Bone marrow (tissue), 2 donors: ENCODE data around the gene DPP3.

Experiments
- DNase-seq, 2 donors: peaks; one replicate each; lab custom pipeline; 2025; lab: John Stamatoyannopoulos, UW

Gene DPP3

DNA sequence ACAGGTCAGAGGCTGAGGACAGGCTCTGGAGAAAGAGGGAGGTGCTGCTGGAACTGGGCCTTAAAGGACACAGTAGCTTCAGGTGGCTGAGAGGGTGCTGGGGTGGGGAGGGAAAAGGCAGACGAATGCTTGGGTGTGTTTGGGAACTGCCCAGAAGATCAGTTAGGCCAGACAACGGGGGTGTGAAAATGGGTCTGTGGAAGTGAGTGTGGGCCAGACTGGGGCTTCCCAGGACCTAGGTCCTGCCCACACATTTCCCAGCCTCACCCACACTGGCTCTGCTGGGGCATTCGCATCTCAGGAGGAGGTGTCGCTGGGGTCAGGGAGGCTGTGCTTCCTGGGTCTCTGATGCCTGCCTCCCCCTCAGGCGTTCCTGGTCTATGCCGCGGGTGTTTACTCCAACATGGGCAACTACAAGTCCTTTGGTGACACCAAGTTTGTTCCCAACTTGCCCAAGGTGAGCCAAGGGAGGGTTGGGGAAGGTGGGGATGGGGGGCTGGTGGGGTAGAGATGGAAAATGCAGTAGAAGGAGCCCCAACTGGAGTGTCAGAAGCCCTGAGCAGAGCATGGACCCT lies 4.7 kb downstream of the DPP3 start:
- DNase-seq = no peak

DNA sequence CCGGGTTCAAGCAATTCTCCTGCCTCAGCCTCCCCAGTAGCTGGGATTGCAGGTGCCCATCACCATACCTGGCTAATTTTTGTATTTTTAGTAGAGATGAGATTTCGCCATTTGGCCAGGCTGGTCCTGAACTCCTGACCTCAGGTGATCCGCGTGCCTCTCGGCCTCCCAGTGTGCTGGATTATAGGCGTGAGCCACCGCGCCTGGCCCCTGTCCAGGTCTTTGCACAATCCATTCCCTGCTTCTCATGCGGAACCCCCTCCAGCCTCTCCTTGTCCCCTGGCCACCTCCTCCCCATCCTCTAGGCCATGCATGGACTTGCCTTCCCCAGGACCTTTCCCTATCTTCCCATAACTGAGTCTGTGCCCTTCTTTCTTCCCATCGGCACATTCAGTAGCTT lies 8.7 kb downstream of the DPP3 start:
- no peak for DNase-seq

DNA sequence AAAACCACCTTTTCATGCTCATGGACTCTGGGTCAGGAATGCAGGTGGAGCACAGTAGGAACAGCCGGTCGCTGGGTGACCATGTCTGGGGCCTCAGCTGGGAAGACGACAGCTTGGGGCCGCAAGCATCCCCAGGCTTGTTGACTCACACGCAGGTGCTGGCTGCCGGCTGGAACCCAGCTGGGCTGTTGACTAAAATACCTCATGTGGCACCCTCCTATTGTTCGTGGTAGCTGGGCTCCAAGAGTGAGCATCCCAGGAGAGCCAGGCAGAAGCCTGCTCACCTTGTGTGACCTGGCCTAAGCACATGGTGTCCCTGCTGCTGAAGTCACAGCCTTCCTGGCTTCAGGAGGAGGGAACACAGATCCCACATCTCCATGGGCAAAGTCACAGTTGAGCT lies 9.4 kb downstream of the DPP3 start:
- no peak for DNase-seq

DNA sequence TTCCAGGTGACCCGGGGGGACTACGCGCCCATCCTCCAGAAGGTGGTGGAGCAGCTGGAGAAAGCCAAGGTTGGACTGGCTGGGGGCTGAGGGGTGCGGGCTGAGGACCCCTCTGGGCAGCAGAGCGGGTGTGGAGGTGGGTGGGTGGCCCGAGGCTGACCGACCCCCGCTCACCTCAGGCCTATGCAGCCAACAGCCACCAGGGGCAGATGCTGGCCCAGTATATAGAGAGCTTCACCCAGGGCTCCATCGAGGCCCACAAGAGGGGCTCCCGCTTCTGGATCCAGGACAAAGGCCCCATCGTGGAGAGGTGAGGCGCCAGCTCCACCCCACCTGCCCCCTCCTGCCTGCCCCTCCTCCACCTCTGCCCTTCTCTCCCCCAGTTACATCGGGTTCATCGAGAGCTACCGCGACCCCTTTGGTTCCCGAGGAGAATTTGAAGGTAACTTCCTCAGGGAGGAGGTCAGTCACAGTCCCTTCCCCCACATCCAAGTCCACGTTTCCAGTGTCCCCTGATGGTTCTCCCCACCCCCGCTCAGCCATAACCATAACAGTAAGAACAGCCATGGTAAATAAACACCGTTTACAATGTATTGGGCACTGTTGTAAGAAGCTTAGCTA lies 11.2 kb downstream of the DPP3 start:
- DNase-seq = no peak

DNA sequence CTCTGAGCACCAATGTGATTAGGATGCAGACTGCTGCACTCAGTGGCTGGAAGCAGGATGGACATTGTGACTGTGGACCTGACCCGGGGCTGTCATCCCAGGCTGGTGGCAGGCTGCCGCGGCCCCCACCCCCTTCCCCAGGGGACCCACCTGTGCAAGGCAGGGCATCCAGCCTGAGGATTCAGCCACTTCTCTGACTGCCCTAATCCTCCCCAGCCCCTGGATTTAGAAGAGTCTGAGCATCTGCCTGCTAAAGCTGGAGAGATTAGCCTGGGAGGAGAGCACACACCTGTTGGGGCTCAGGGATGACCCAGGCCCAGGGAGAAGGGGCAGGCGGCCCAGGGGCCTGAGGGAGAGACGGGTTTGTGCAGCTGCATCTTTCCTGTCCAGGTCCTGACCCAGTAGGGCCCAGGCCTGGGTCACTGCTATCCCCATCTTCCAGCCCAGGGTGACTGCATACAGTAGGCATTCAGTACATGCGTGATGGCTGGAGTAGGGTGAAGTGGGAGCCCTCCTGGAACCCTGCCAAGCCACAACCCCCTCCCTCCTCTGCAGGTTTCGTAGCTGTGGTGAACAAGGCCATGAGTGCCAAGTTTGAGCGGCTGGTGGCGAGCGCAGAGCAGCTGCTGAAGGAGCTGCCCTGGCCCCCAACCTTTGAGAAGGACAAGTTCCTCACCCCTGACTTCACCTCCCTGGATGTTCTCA lies 12.1 kb downstream of the DPP3 start:
- DNase-seq = no peak

DNA sequence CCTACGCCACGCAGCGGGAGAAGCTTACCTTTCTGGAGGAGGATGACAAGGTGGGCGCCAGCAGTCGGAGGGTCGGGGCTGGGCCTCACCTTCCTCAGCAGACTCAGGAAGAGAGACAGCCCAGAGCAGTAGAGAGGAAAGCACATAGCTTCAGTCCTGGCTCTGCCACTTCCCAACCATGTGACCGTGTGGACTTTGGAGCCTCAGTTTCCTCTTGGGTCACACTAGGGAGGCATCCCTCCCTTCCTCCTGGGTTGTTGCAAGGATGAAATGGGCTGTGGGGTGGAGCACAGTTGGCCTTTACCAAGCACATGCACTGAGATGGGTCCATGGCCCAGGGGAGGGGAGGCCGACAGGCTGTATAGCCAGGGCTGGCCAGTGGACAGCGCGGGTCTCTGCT lies 12.9 kb downstream of the DPP3 start:
- DNase-seq = no peak

DNA sequence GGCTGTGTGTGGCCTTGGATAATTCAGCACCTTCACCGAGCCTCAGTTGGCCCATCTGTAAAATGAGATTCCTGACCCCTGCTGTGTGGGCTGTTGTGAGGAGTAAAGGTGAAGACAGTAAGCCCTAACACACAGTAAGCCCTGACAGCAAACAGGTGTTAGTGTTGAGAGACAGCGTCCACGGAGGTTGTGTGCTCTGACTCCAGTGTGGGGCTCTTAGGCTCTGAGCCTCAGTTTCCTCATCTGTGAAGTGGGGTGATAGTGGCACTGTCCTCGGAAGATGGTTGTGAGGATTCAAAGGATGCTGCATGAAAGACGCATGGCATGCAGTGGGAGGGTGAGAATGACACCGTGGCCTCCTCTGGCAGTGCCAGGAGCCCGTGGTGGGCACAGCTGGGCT lies 14.2 kb downstream of the DPP3 start:
- DNase-seq = no peak

DNA sequence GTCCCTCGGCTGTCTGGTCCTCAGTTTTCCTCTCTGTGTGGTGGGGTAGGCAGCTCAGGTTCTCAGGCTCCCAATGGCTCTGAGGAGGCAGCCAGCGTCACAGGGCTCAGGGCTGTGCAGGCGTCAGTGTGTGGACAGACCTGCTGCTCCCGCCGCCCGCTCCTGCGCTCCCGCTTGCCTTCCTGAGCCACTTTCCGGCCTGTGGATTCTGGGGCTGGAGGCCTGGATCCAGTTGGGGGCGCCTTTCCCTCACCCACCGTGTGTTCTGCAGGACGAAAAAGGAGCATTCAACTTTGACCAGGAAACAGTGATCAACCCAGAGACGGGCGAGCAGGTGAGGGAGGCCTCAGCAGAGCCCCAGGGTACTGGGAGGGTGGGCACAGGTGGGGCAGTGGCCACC lies 14.7 kb downstream of the DPP3 start:
- no peak for DNase-seq

DNA sequence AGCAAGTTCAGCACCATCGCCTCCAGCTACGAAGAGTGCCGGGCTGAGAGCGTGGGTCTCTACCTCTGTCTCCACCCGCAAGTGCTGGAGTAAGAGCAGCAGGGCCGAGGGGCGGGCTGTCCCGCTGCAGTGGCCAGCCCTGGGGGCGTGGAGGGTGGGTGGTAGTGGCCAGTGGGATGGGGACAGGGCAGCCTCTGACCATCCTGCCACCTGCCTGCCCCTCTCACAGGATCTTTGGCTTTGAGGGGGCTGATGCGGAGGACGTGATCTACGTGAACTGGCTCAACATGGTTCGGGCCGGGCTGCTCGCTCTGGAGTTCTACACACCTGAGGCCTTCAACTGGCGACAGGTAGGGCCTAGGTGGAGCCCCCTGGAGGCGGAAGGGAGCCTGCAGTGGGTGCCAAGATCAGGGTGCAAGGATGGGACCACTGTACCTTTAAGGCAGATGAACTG lies 15.2 kb downstream of the DPP3 start:
- no peak for DNase-seq

DNA sequence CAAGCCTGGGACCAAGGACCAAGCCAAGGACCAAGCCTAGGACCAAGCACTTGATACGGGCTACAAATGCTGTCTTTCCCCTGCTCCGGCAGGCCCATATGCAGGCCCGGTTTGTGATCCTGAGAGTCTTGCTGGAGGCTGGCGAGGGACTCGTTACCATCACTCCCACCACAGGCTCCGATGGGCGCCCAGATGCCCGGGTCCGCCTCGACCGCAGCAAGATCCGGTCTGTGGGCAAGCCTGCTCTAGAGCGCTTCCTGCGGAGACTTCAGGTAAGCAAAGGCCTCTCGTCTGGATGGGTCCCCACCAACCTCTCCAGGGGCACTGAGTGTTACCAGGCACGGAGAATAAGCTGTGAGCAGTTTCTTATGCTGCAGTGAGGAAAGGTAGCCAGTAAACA lies 17.0 kb downstream of the DPP3 start:
- no peak for DNase-seq

DNA sequence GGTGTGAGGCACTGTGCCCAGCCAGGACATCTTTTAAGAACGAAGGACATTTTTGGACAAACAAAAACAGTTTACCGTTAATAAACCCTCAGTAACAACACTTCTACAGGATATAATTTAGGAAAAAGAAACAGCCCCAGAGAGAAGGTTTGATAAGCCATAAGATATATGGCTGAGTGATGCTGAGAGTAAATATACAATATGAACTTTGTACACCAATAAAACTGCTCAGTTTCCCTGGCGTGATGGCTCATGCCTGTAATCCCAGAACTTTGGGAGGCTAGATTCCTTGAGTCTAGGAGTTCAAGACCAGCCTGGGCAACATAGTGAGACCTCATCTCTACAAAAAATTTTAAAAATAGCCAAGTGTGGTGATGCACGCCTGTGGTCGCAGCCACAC lies 18.3 kb downstream of the DPP3 start:
- no peak for DNase-seq

DNA sequence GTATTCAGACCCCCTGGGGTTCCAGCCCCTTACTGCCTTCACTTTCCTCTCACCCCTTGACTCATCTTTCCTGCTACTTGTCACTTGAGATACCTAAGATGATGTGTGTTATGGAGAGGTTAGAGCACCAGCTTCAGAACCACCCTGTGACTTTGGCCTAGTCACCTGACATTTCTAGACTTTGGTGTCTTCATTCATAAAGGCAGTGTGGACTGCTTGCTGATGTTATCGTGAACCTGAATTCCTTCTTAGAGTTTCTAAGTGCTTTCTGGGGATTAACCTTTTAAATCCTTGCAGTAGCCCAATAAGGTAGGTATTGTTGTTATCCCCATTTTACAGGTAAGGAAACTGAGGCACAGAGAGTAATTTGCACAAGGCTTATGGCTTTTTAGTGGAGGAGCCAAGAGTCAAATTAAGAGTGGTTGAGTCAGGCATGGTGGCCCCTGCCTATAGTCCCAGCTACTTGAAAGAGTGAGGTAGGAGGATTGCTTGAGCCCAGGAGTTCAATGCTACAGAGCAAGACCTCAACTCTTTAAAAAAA lies 25.1 kb downstream of the DPP3 start:
- no peak for DNase-seq

DNA sequence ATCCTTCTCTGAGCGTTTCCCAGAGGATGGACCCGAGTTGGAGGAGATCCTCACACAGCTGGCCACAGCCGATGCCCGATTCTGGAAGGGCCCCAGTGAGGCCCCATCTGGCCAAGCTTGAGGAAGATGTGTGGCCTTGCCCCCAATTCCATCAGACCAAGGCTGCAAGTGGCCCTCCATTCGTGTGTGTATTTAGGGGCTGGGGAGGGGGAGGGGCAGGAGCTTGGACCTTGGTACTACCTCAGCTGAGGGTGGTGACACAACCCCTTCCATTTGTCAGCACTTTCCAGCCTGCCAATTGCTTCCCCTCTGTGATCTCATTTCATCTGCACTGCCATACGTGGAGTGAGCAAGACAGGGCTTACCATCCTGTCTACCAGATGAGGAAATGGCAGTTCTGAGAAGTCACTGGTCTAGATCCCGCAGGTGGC lies 28.9 kb downstream of the DPP3 start:
- DNase-seq = peak in 1 of 2 donors; percentile 20

DNA sequence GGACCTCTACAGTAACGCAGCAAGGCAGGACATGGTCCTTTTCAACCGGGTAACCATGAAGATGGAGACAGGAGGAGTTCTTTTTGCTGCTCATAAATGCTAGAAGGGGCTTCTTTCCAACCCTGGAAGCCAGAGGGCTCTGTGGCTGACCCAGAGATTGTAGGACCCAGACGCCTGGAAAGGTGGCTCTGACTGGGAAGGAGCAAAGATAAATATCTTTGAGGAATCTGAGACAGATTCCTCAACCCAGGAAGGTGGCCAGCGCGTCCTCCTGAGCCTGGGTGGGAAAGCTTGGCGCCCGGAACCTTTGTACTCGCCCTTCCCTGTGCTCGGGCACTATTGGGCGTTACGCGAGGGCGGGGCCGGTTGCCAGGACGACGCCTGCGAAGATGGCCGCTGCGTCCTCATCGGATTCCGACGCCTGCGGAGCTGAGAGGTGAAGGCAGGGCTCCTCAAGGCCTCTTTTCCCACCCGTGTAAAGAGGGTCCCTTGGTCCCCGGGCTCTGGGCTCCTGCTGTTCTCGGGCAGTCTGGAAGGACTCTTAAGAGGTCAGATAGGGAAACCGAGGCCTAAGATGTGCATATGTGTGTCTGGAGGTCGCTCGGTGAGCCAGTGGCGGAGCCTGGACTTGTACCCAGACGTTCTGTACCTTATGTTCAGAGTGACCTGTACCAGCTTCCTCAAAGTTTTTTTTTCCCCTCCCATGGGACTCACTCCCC lies 30.2 kb downstream of the DPP3 start, which contains the start of gene BBS1:
BBS1 (plus strand) TSS at position 365 of the 719 bp plus-strand sequence; CDS start at position 390, 25 bp downstream.
- peak; percentile 43 to 71 for DNase-seq

DNA sequence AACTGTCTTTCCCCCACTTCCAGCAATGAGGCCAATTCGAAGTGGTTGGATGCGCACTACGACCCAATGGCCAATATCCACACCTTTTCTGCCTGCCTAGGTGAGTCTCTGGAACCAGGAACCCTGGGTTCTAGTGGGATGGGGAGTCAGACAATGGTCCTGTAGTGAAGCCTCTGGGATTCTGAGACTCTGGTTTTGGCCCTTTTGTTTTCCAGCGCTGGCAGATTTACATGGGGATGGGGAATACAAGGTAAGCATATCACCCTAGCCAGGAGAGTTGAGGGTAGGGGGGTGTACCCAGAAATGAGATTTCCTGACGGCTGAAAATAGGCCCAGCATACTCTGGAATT lies 30.7 kb downstream of the DPP3 start:
- DNase-seq = no peak

DNA sequence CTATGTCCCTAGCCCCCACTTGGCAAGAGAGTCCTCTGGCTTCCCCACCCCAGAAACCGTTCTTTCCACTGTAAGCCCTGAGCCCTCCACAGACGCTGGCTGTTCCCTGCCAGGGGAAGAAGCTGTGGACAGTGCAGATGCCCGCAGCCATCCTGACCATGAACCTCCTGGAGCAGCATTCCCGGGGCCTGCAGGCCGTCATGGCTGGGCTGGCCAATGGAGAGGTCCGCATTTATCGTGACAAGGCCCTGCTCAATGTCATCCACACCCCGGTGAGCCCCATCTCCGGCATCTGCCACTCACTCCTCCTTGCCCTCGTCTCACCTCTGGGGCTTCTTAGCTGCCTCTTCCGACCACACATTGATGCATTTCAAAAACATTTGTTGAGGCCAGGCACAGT lies 43.4 kb downstream of the DPP3 start:
- DNase-seq = no peak

DNA sequence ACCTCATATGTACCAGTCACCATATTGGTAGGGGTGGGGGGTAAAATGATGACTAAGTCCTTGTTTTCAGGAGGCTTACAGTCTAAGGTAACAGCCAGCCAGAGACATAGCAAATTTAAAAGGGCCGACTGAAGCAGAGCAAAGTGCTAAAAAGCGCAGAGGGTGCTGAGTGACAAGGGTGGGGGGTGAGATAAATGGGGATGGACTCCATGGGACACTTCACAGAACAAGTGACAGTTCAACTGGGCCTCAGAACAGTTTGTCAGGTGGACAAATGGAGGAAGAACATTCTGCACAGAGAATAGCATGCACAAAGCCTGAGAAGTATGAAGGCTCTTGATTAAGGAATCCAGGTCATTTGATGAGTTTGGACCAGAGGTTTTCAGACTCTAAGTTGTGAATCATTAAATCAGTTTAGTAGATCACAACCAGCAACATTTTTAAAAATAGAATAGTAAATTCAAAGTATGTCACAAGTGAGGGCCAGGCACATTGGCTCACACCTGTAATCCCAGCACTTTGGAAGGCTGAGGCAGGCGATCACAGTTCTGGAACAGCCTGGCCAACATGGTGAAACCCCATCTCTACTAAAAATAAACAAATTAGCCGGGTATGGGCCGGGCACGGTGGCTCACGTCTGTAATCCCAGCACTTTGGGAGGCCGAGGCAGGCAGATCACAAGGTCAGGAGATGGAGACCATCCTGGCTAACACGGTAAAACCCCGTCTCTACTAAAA lies 44.2 kb downstream of the DPP3 start:
- DNase-seq = no peak

DNA sequence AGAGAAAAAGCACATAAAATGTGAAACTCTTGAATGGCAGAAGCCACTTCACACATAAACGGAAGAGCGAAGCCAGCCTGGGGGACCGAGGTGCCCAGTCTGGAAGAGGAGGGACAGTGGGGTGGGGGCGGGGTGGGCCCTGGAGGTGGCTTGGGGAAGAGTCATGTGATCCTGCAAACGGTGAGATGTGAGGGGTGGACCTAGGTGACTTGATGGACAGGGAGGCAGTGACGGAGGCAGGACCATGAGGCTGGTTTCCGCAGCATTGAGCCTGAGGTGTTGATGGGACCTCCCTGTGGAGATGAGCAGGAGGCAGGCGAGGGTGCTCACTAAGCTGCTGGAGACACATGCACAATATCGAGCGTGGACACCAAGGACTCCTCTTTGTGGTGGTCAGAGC lies 48.8 kb downstream of the DPP3 start:
- DNase-seq = no peak

DNA sequence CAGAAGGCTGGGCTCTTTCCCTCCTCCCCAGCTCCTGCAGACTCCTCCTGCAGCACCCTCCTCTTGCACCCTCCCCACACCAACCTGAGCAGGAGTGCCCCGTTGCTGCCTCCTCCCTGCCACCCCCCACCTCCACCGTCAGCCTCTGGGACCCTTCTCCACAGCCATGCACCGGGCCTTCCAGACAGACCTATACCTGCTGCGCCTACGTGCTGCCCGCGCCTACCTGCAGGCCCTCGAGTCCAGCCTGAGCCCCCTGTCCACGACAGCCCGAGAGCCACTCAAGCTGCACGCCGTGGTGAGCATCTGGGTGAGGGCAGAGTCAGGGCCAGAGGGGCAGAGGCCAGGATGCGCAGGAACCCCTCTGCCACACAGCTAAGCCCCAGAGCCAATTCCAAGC lies 49.4 kb downstream of the DPP3 start:
- no peak for DNase-seq

DNA sequence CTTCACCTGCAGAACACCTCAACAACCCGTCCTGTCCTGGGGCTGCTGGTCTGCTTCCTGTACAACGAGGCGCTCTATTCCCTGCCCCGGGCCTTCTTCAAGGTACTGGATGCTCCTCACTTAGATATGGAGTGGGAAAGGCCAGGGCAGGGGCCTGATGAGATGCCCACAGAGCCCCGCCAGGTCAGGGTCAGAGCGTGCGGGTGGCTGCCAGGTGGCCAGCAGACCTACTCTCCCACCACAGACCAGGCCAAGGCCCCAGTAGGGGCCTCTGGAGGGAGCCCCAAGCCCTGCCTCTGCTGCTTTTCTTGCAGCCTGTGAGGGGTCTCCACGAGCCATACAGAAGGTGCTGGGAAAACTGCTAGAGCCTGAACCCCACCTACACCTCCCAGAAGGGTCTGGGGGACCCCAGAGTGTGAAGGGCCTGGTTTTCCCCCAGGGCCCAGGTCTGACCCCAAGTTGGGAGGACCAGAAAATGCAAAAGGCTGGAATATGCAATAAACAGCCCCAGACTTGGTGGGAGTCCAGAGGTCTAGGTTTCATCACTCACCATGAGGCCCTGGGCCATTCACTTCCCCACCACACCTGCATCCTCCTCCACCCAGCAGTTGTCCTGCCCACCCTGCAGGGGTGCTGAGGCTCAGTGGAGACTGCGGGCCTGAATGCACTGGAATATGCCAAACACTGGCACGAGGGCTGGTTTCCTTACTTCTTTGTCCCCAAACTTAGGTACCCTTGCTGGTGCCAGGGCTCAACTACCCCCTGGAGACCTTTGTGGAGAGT lies 50.9 kb downstream of the DPP3 start:
- DNase-seq = no peak

DNA sequence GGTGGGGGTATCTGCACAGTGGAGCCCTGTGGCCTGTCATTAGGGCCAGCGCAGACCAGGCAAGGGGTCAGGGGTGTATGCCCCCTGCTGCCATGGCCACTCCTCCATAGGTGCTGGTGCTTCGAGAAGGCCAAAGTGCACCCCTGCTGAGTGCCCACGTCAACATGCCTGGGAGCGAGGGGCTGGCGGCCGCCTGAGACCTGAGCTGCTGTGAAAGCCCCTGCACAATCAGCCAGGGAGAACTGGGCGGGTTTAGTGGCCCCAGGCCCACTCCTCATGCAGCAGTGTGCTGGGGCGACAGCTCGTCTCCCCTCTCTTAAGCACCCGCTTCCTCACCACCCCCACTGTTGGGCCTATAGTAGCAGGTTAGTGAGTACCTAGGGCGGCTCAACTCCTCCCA lies 51.6 kb downstream of the DPP3 start:
- DNase-seq = no peak
